Common myeloid progenitor, CD34-positive (primary cell): ENCODE results near the gene KRT7.
"Not testable (repeated sequence)": the region's sequence is repeated elsewhere in the genome, so short reads cannot be mapped to it uniquely, and the experiment has no call there.

Source experiments
- CTCF ChIA-PET: fragments of 350-600 bp; sonication (Branson Sonifier 250); formaldehyde crosslinking; loops from one replicate; lab custom pipeline; 2021; ENCODE audit warnings: antibody characterized with exemption; lab: Charles Lee
- POLR2A ChIA-PET: fragments of 350-600 bp; sonication (Branson Sonifier 250); formaldehyde crosslinking; loops from one replicate; lab custom pipeline; 2021; ENCODE audit warnings: antibody characterized with exemption; lab: Charles Lee
- DNase-seq, 3 donors: peaks; one replicate each; pipeline versions ENCODE4 v3.0.0 to v3.0.0-alpha.2; 2013
- H3K27ac ChIP-seq, 2 experiments: 1 replicate in 1 of 2; 2 replicates in 1 of 2; pipeline ENCODE4 v1.7.0; 2013; ENCODE audit warnings: inconsistent platforms in 2 of 2, low read length in 2 of 2, mild to moderate bottlenecking in 2 of 2, low read depth in 1 of 2, moderate library complexity in 1 of 2; ENCODE audit not compliant: severe bottlenecking in 2 of 2, insufficient read depth in 1 of 2, poor library complexity in 1 of 2
- H3K27me3 ChIP-seq, 5 experiments: replicated peaks in 2 of 5; 1 replicate in 3 of 5; 2 replicates in 2 of 5; pipeline versions ENCODE4 v1.6.1 to v1.7.0; 2013; ENCODE audit warnings: low read length in 4 of 5, mild to moderate bottlenecking in 2 of 5, moderate library complexity in 2 of 5, inconsistent platforms in 1 of 5; ENCODE audit not compliant: insufficient read depth in 5 of 5, control insufficient read depth in 4 of 5
- H3K36me3 ChIP-seq, 4 experiments: 1 replicate in 2 of 4; 2 replicates in 2 of 4; pipeline versions ENCODE4 v1.6.1 to v1.7.0; 2013; ENCODE audit warnings: low read length in 3 of 4, control low read depth in 1 of 4, mild to moderate bottlenecking in 1 of 4; ENCODE audit not compliant: control insufficient read depth in 4 of 4, insufficient read depth in 4 of 4
- H3K4me1 ChIP-seq, 4 experiments: 1 replicate in 3 of 4; 2 replicates in 1 of 4; pipeline versions ENCODE4 v1.6.1 to v1.7.1; 2013; ENCODE audit warnings: low read length in 3 of 4, mild to moderate bottlenecking in 3 of 4, control low read depth in 1 of 4, inconsistent platforms in 1 of 4, moderate library complexity in 1 of 4; ENCODE audit not compliant: control insufficient read depth in 4 of 4, insufficient read depth in 4 of 4; ENCODE audit errors: control extremely low read depth in 1 of 4
- H3K4me3 ChIP-seq, 7 experiments: 1 replicate in 4 of 7; 2 replicates in 3 of 7; pipeline versions ENCODE4 v1.5.1 to v1.7.0; 2013; ENCODE audit warnings: mild to moderate bottlenecking in 7 of 7, low read length in 6 of 7, moderate library complexity in 6 of 7, inconsistent platforms in 2 of 7, low read depth in 2 of 7, control low read depth in 1 of 7; ENCODE audit not compliant: insufficient read depth in 4 of 7, control insufficient read depth in 1 of 7; ENCODE audit errors: extremely low read depth in 1 of 7
- H3K9me3 ChIP-seq, 5 experiments: 1 replicate in 4 of 5; 2 replicates in 1 of 5; pipeline versions ENCODE4 v1.6.1 to v1.7.1; 2013; ENCODE audit warnings: low read length in 4 of 5, mild to moderate bottlenecking in 2 of 5, inconsistent platforms in 1 of 5, low read depth in 1 of 5, moderate library complexity in 1 of 5; ENCODE audit not compliant: control insufficient read depth in 4 of 5, insufficient read depth in 2 of 5; ENCODE audit errors: control extremely low read depth in 1 of 5
- WGBS: methylation state at CpG from one replicate; pipeline ENCODE4 v1.1.5; 2013; ENCODE audit not compliant: insufficient coverage; 5-methylcytosine and 5-hydroxymethylcytosine counted together

Gene KRT7

GRCh38 chr12:52238916-52239646, 6.0 kb downstream of the KRT7 start:
- no peak overlapping the region for H3K4me3 ChIP-seq
- H3K27me3 ChIP-seq = peaks cover 0 to 20% (median 3%) of the 10 kb centered on the region in 5 experiments
- ChIA-PET CTCF (interaction anchor here (1.2 to 4.4 kb wide), 5 partner anchors 9 to 90 kb away, joined by 3 to 20 read pairs (median 3); no protein-coding TSS in a partner anchor), POLR2A (no interaction called here)
- H3K36me3 ChIP-seq = no peaks in the 10 kb centered on the region
- no peak for DNase-seq
- 96% methylated on average over 2 of the region's 7 CpGs for WGBS
- H3K4me1 ChIP-seq = peaks cover 0 to 14% (median 10%) of the 10 kb centered on the region in 4 experiments
- H3K9me3 ChIP-seq = no peaks in the 10 kb centered on the region
- no peak overlapping the region for H3K27ac ChIP-seq

- POLR2A ChIA-PET = no interaction called here
- WGBS = 86% methylated on average over 1 of the region's 2 CpGs
- Histone ChIP-seq H3K4me1 (peaks cover 0 to 21% (median 15%) of the 10 kb centered on the region in 4 experiments), H3K36me3 (no peaks in the 10 kb centered on the region), H3K27me3 (peaks cover 0 to 14% (median 3%) of the 10 kb centered on the region in 5 experiments), H3K4me3 (no peak overlapping the region), H3K9me3 (no peaks in the 10 kb centered on the region), H3K27ac (no peak overlapping the region)
- CTCF ChIA-PET = interaction anchor here (1.1 to 1.7 kb wide), 4 partner anchors 18 to 89 kb away, joined by 3 read pairs; no protein-coding TSS in a partner anchor
- no peak for DNase-seq
These were observed 6.7 kb downstream of the KRT7 start for GRCh38 chr12:52239767-52240166.

GRCh38 chr12:52240247-52240646, 7.2 kb downstream of the KRT7 start:
- H3K36me3 ChIP-seq, DNase-seq, H3K27me3 ChIP-seq, H3K27ac ChIP-seq, POLR2A ChIA-PET, H3K9me3 ChIP-seq, H3K4me3 ChIP-seq: not testable (repeated sequence)
- H3K4me1 ChIP-seq = peaks cover 0 to 24% (median 15%) of the 10 kb centered on the region in 4 experiments
- 94% methylated on average over 4 of the region's 6 CpGs for WGBS
- CTCF ChIA-PET = interaction anchor here (1.1 to 1.3 kb wide), 3 partner anchors 18 to 88 kb away, joined by 3 read pairs; no protein-coding TSS in a partner anchor

DNA sequence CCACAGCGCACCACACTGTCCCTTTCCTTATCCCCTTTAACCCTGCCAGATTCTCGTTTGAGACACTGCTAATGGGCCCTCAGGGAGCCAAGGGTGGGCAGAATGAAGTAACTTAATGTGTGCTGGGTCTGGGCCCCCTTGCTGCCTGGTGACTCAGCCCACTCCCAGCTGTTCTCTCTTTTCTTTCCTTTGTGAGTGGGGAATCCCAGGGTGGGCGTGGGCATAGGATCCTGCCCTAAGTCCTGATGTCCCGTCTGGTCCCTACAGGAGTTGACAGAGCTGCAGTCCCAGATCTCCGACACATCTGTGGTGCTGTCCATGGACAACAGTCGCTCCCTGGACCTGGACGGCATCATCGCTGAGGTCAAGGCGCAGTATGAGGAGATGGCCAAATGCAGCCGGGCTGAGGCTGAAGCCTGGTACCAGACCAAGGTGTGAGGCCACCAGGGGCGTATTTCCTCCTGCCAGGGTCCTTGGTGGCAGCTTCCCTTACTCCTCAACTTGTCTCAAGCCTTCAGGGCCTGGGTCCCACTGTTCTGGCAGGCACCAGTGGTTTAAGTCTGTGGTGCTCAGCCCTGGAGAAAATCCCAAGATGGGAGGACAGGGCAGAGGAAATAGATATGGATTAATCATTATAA, 8.3 kb downstream of the KRT7 start:
- H3K4me3 ChIP-seq = no peak overlapping the region
- H3K9me3 ChIP-seq = no peaks in the 10 kb centered on the region
- peaks cover 0 to 7% (median 2%) of the 10 kb centered on the region in 5 experiments for H3K27me3 ChIP-seq
- H3K36me3 ChIP-seq = no peaks in the 10 kb centered on the region
- H3K4me1 ChIP-seq = peaks cover 0 to 25% (median 15%) of the 10 kb centered on the region in 4 experiments
- no peak overlapping the region for H3K27ac ChIP-seq
- ChIA-PET POLR2A (no interaction called here), CTCF (interaction anchor here (1.0 to 1.2 kb wide), 3 partner anchors 24 to 37 kb away, joined by 3 read pairs; no protein-coding TSS in a partner anchor)
- DNase-seq = no peak
- WGBS = 87% methylated on average over 9 of the region's 11 CpGs

DNA sequence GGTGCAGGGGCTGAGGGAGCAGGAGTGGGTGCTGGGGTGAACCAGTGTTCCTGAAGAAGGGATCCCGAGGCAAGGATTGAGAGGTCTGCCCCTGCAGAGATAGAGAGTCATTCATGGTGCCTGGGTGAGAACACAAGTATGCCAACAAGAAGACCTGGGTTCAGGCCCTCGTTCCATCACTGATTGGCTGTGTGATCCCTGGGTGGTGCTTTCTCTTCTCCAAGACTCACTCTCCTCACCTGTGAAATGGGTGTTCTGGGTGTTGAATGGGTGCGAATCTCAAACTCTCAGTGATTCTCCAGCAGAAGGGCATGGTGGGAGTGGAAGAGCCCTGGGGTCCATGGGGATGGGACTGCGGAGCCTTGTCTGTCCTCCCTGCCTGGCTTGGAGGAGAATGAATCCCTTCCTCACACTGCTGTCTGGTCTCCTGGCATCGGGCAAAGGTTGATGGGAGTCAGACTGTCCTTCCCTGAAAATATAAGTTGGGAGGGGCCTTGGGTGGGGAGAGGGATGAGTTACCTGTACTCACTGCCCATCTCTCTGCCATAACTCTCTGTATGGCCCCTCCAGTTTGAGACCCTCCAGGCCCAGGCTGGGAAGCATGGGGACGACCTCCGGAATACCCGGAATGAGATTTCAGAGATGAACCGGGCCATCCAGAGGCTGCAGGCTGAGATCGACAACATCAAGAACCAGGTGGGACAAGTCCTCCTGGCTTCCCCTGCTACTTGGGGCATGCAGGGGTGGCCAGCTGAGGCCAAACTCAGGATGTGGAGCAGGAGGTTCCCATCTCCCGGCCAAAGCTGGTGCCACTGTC, 9.6 kb downstream of the KRT7 start:
- 100% methylated on average over 8 of the region's 11 CpGs for WGBS
- H3K36me3 ChIP-seq = no peaks in the 10 kb centered on the region
- ChIA-PET POLR2A (interaction anchor here (1.1 kb wide), 1 partner anchor 11 kb away, joined by 3 read pairs; no protein-coding TSS in a partner anchor), CTCF (interaction anchor here (2.3 to 2.9 kb wide), 2 partner anchors 17 to 29 kb away, joined by 7 to 15 read pairs; no protein-coding TSS in a partner anchor)
- peaks cover 0 to 25% (median 15%) of the 10 kb centered on the region in 4 experiments for H3K4me1 ChIP-seq
- no peaks in the 10 kb centered on the region for H3K9me3 ChIP-seq
- H3K4me3 ChIP-seq = no peak overlapping the region
- no peak for DNase-seq
- H3K27me3 ChIP-seq = peaks cover 0 to 7% (median 2%) of the 10 kb centered on the region in 5 experiments
- H3K27ac ChIP-seq = no peak overlapping the region

DNA sequence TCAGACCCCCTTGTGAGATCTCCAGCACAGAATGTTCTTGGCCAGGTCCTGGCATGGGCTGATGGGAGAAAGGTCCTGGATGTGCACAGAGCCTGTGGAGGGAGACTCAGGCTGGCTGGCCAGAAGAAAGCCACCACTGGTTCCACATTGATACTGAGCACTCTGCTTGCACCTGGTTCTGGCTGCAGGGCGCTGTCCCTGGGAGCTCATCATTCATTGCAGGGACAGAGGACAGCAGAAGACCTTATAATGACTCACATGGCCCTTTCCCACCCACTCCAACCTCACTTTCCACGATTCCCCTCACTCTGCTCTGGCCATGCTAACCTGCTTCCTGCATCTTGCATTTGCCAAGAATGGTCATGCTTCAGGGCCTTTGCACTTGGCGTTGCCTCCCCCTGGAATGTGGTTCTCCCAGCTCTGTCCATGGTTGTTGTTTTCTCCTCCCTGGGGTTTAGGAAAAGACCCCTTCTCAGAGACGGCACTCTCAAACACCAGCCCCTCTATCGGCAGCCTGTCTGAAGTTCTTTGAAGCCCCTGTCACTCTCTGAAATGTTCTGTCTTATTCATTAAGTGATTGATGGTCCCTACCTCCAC, 10.3 kb downstream of the KRT7 start:
- DNase-seq = no peak
- 84% methylated on average over 5 of the region's 5 CpGs for WGBS
- Histone ChIP-seq H3K4me3 (peak overlapping the region in 1 of 7 experiments; percentile 4), H3K4me1 (peaks cover 0 to 25% (median 15%) of the 10 kb centered on the region in 4 experiments), H3K27ac (no peak overlapping the region), H3K27me3 (peaks cover 0 to 7% (median 4%) of the 10 kb centered on the region in 5 experiments), H3K9me3 (no peaks in the 10 kb centered on the region), H3K36me3 (no peaks in the 10 kb centered on the region)
- CTCF ChIA-PET = interaction anchor here (1.1 to 3.1 kb wide), 10 partner anchors 9 to 84 kb away, joined by 3 to 21 read pairs (median 8); no protein-coding TSS in a partner anchor
- POLR2A ChIA-PET = interaction anchor here (1.1 kb wide), 1 partner anchor 12 kb away, joined by 3 read pairs; no protein-coding TSS in a partner anchor
